Femur (tissue), 1 donor: ENCODE measurements around the gene SELENOP.
"Not testable (repeated sequence)": the region's sequence is repeated elsewhere in the genome, so short reads cannot be mapped to it uniquely, and the experiment has no call there.

ENCODE experiments used
- DNase-seq: peaks from one replicate; pipeline ENCODE4 v3.0.0-alpha.2; 2017

SELENOP gene

GRCh38 chr5:42826757-42827515 is 15.2 kb upstream of the SELENOP start:
- DNase-seq, result no peak

- no peak for DNase-seq
Observed at GRCh38 chr5:42825422-42826148, 13.9 kb upstream of the SELENOP start.

- no peak for DNase-seq
Observed at GRCh38 chr5:42824347-42824976, 12.8 kb upstream of the SELENOP start.

- no peak for DNase-seq
Observed at GRCh38 chr5:42822548-42822947, 10.9 kb upstream of the SELENOP start.

DNA sequence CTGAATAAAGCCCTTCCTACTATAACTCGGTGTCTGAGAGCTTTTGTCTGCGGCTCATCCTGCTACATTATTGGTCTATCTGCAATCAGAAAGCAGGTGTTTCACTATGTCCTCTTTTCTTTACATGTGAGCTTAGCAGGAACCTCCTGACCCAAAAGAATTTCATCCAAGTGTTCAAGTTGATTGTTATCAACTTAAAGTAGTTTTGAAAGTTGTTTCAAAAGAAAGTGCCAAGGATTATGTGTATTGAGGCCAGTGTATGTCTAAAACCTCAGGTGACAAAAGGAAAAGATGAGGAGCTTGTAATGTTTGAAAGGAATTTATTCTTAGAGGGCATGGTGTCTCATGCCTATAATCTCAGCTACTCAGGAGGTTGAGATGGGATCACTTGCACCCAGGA is 8.1 kb upstream of the SELENOP start:
- no peak for DNase-seq

DNA sequence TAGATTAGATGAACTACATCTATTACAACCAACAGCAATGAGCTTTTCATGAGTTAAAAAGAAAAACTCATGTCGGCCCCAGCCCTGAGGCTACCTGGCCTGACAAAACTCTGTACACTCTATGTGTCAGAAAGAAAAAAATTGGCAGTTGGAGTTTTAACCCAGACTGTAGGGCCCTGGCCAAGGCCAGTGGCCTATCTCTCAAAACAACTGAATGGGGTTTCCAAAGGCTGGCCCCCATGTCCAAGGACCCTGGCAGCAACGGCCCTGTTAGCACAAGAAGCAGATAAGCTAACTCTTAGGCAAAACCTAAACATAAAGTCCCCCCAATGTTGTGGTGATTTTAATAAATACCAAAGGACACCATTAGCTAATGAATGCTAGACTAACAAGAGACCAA is 4.9 kb upstream of the SELENOP start:
- not testable (repeated sequence) for DNase-seq

DNA sequence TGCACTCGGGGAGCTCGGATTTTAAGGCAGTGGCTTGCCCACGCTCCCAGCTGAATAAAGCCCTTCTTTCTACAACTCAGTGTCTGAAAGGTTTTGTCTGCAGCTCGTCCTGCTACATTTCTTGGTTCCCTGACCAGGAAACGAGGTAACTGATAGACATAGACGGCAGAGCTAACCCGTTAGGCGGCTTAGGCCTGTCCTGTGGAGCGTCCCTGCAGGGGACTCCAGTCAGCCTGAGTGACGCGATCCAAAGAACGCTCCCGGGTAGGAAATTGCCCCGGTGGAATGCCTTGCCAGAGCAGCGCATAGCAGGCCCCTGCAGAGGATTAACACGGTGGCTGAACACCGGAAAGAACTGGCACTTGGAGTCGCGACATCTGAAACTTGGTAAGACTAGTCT is 1.8 kb upstream of the SELENOP start:
- no peak for DNase-seq

DNA sequence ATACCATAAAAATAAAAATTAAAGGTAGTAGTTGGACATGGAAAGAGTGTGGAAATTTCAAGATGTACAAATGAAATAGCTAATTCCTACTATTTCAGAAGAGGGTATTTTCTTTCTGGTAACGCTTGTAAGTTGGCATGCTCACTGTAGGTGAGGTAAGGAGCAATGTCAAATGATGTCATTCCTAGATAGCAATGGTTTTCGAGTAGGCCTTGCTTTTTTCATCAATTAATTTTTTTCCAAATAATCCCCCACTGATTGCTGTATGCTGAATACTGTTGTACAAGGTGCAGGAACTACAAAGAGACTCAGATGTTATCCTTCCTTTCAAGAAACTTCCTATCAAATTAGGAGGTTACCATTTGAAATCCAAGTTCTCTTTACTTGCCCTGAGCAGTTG is 928 bp upstream of the SELENOP start:
- no peak for DNase-seq

- DNase-seq, result no peak
Observed at GRCh38 chr5:42810834-42811590, 680 bp downstream of the SELENOP start.

- no peak for DNase-seq
Observed at GRCh38 chr5:42808888-42809611, 2.6 kb downstream of the SELENOP start.

DNA sequence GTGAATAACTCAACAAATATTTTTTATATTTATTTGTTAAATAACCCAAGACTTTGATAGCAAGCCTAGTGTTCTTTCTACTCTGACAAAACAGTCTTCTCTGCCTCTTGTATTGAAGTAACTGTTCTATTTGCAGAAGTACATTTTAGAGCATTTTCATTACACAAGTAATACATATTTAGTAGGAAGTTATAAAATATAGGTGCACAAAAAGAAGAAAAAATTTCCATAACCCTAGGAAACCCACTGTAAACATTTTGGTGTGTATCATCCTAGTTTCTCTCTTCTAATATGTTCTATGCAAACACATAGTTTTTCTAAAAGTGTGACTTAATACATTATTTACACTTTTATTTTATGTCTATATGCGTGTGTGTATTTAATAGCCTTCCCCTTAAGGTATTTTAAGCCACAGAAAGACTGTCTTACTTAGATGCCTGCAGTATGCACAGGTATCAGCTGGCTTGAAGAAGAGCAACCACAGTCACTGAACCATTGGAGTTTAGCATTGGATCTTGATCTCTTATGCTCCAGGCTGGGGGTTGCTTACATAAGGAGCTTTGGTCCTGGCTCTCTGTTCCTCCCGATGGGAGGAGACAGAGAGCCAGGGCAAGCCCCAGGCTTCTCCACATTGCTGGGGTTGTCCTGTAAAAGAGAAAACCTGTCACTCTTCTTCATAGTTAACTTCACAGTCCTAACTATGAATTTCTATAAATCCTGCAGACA is 3.8 kb downstream of the SELENOP start:
- DNase-seq, result no peak

DNA sequence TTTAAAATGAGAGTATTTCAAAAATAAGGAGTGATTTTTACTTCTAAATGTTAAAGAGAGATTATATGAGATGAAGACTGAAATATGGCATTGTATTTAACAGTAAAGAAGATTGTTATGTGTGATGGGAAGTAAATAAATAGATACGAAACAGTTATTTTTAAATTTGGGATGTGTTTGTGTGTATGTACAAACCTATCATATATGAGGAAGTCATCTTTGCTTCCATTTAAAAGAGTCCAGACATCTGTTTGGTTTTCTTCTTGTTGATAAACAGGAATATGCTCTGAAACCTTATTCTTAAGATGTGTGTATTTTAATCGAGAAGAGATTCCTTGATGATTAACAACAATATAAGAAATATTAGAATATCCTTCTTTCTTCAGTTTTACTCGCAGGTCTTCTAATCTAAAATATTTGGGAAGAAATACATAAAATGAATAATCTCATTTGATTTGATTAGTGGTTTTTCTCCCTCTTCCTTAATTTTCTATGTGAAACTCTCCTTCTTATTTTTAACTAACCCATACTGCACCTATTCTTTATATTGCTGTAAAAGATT is 4.9 kb downstream of the SELENOP start:
- DNase-seq, result no peak

DNA sequence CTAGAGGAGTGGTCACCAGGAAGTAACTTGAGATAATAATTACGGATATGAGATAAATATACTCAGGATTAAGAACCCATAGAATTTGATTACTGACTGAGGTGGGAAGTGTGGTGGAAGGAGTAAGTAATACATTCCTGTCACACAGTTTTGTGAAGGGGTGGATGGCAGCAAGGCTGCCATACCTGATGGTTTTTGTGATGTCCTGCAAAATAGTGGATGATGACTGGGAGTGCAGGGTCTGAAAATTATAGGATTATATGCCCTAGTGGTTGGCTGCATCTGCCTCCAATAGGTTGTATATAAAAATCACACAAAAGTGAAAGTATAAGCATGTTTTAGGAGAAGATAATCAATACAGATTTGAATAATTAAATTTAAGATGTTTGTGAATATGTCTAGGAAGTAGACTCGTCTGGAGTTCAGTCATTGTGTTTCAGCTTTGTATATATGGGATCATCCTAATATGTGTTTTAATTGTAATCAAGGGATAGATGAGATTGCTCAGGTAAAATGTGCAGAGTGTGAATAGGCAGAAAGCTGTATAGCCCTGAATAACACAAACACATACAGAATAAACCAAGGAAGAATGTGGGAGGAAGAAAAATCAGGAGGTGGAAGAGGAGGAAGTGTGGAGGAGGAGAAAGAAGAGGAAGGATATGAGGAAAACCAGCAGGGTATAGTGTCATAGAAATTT is 5.5 kb downstream of the SELENOP start:
- no peak for DNase-seq

GRCh38 chr5:42804717-42805339 is 6.9 kb downstream of the SELENOP start:
- DNase-seq, result no peak

DNA sequence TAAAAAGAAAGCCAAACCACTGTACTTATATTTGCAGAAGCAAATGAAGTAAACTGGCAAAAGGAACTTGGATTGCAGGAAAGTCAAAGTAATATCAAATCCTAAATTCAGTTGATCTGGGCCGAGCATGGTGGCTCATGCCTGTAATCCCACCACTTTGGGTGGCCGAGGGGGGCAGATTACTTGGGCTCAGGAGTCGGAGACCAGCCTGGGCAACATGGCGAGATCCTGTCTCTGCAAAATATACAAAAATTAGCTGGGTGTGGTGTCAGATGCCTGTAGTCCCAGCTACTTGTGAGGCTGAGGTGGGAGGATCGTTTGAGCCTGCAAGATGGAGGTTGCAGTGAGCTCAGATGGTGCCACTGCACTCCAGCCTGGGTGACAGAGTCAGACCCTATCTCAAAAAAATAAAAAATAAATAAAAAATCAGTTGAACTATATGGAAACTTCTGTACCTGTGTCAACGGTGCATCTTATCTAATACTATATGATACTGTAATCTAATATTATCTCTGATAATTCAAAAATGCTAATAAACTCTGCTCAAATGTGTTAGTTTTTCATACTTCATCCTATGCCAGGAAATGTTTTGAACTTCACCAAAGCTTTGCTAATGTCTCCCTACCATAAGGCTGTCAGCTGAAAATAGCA is 10.1 kb downstream of the SELENOP start:
- no peak for DNase-seq

GRCh38 chr5:42800748-42801330 is 10.9 kb downstream of the SELENOP start:
- DNase-seq, result no peak

DNA sequence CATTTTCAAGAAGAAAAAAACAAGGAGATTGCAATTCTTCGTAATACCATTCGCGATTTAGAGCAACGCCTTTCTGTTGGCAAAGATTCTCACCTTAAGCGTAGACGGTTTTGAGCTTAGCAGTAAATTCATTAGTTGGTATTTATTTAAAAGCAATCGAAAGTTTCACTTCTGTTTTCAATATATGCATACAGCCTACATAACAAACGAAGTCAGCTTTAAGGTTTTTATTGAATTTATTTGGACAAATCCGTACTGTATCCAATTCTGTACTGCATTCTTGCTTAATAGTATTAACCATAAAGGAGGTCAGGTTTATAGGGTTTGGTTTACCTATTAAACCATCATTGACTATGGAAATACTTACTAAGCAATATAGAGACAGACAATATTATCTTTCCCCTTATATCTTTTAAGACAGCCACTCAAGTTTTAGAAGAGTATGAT is 12.0 kb downstream of the SELENOP start:
- no peak for DNase-seq

DNA sequence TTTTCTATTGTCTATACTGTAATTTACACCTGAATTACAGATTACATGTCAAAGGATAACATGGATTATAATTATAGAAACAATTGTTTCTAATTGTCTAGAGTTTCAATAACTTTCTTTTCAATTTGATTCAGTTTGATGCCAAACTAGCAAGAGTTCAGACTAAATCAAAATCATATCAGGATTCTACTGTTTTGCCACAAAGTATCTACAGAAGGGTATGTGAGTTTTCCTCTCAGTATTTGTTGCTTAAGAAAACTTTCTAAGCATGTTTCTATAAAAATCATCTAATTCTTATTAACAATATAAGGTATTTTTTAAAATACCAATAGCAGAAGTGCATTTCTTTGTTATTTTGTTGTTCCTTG is 12.5 kb downstream of the SELENOP start:
- no peak for DNase-seq
